Caco-2 (cell line): Measurements from ENCODE around the gene PROM2. TPM values are rescaled to one million over a fixed set of nuclear protein-coding genes. Genes with fewer than 3 reads are reported as not detected.

Experiments used
- BruUV-seq: library from RNA; stranded (reverse); fragments of 400-500 nt; replicated peaks from 2 replicates; lab custom pipeline; 2021; lab: Mats Ljungman, UMichigan
- CTCF ChIA-PET: fragments of 300-600 bp; sonication (Branson Sonifier 250); formaldehyde crosslinking; loops from one replicate; lab custom pipeline; 2022; ENCODE audit warnings: antibody characterized with exemption; lab: Charles Lee
- POLR2A ChIA-PET: fragments of 300-600 bp; sonication (Branson Sonifier 250); formaldehyde crosslinking; loops from one replicate; lab custom pipeline; 2022; ENCODE audit warnings: antibody characterized with exemption; lab: Charles Lee
- DNase-seq, 2 experiments: peaks; one replicate each; pipeline versions ENCODE4 v3.0.0 to v3.0.0-alpha.2; 2020 to 2022
- H3K27me3 ChIP-seq: replicated peaks from 2 replicates; pipeline ENCODE4 v1.6.0; 2011; ENCODE audit warnings: low read length; ENCODE audit not compliant: control insufficient read depth, insufficient read depth
- H3K36me3 ChIP-seq: 2 replicates; pipeline ENCODE4 v1.5.1; 2011; ENCODE audit warnings: low read length; ENCODE audit not compliant: control insufficient read depth, insufficient read depth
- H3K4me1 ChIP-seq: fragments of 250-450 bp; sonication (Bioruptor Pico); 2 replicates; pipeline ENCODE4 v1.5.1; 2020; ENCODE audit warnings: mild to moderate bottlenecking
- H3K4me3 ChIP-seq: 2 replicates; pipeline ENCODE4 v1.5.1; 2011; ENCODE audit warnings: low read depth, mild to moderate bottlenecking, control low read depth, low read length
- H3K9me3 ChIP-seq: fragments of 250-450 bp; sonication (Bioruptor Pico); 2 replicates; pipeline ENCODE4 v1.5.1; 2020; ENCODE audit warnings: mild to moderate bottlenecking, moderate library complexity
- H3K27ac Mint-ChIP-seq: one replicate; pipeline ENCODE4 v1.8.0; 2022; ENCODE audit warnings: mixed read lengths; ENCODE audit not compliant: unreplicated experiment
- H3K27me3 Mint-ChIP-seq: one replicate; pipeline ENCODE4 v1.8.0; 2022; ENCODE audit warnings: mixed read lengths; ENCODE audit not compliant: insufficient read depth, unreplicated experiment
- H3K36me3 Mint-ChIP-seq: one replicate; pipeline ENCODE4 v1.8.0; 2022; ENCODE audit warnings: mild to moderate bottlenecking, mixed read lengths; ENCODE audit not compliant: insufficient read depth, unreplicated experiment
- H3K4me1 Mint-ChIP-seq: one replicate; pipeline ENCODE4 v1.8.0; 2022; ENCODE audit warnings: low read depth, mixed read lengths; ENCODE audit not compliant: unreplicated experiment
- H3K4me3 Mint-ChIP-seq: one replicate; pipeline ENCODE4 v1.8.0; 2022; ENCODE audit warnings: mild to moderate bottlenecking, moderate library complexity, mixed read lengths; ENCODE audit not compliant: unreplicated experiment
- H3K9me3 Mint-ChIP-seq: one replicate; pipeline ENCODE4 v1.8.0; 2022; ENCODE audit warnings: mixed read lengths; ENCODE audit not compliant: unreplicated experiment
- intact Hi-C: fragments of 100-400 bp; cut with micrococcal nuclease; formaldehyde crosslinking; loops from one replicate; pipeline ENCODE4 v1.10.0; 2022; ENCODE audit not compliant: unreplicated experiment
- total RNA-seq: library from RNA; stranded (reverse); gene quantifications from 2 replicates; pipeline ENCODE4 v1.2.3, GENCODE V29; 2022
- TF ChIP-seq, protein P1 (sequence below), 2 experiments: fragments of 200-600 bp in 1 of 2; IDR thresholded peaks; 1 replicate in 1 of 2; 2 replicates in 1 of 2; pipeline versions ENCODE4 v1.5.1 to v1.8.0; 2011 to 2022; ENCODE audit warnings: antibody characterized with exemption in 1 of 2, control low read depth in 1 of 2, inconsistent platforms in 1 of 2, low read depth in 1 of 2, low read length in 1 of 2, mild to moderate bottlenecking in 1 of 2, moderate library complexity in 1 of 2; ENCODE audit not compliant: insufficient read depth in 1 of 2, severe bottlenecking in 1 of 2, unreplicated experiment in 1 of 2

PROM2 gene
- total RNA-seq, 1 experiment from 2014 or later: 0.82 TPM

GRCh38 chr2:95320986-95321767, 46.9 kb downstream of the PROM2 start:
- Mint-ChIP-seq H3K27ac (no peak overlapping the region), H3K36me3 (no peaks in the 10 kb centered on the region), H3K4me3 (no peak overlapping the region), H3K9me3 (peaks cover 11% of the 10 kb centered on the region), H3K4me1 (no peaks in the 10 kb centered on the region), H3K27me3 (peaks cover 4% of the 10 kb centered on the region)
- intact Hi-C loops: no loop called here
- BruUV-seq: no TSS peak
- Histone ChIP-seq H3K4me1 (no peaks in the 10 kb centered on the region), H3K4me3 (no peak overlapping the region), H3K36me3 (no peaks in the 10 kb centered on the region), H3K27me3 (no peaks in the 10 kb centered on the region), H3K9me3 (no peaks in the 10 kb centered on the region)
- TF ChIP-seq, protein P1, sequence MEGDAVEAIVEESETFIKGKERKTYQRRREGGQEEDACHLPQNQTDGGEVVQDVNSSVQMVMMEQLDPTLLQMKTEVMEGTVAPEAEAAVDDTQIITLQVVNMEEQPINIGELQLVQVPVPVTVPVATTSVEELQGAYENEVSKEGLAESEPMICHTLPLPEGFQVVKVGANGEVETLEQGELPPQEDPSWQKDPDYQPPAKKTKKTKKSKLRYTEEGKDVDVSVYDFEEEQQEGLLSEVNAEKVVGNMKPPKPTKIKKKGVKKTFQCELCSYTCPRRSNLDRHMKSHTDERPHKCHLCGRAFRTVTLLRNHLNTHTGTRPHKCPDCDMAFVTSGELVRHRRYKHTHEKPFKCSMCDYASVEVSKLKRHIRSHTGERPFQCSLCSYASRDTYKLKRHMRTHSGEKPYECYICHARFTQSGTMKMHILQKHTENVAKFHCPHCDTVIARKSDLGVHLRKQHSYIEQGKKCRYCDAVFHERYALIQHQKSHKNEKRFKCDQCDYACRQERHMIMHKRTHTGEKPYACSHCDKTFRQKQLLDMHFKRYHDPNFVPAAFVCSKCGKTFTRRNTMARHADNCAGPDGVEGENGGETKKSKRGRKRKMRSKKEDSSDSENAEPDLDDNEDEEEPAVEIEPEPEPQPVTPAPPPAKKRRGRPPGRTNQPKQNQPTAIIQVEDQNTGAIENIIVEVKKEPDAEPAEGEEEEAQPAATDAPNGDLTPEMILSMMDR (IDR thresholded peaks at IDR 0.05; ENCODE audit: insufficient read depth in 1 of 2, low read depth in 1 of 2, low read length in 1 of 2, severe bottlenecking in 1 of 2, unreplicated experiment in 1 of 2): no peak
- DNase-seq: no peak
- POLR2A ChIA-PET: no interaction called here
- CTCF ChIA-PET: no interaction called here

DNA sequence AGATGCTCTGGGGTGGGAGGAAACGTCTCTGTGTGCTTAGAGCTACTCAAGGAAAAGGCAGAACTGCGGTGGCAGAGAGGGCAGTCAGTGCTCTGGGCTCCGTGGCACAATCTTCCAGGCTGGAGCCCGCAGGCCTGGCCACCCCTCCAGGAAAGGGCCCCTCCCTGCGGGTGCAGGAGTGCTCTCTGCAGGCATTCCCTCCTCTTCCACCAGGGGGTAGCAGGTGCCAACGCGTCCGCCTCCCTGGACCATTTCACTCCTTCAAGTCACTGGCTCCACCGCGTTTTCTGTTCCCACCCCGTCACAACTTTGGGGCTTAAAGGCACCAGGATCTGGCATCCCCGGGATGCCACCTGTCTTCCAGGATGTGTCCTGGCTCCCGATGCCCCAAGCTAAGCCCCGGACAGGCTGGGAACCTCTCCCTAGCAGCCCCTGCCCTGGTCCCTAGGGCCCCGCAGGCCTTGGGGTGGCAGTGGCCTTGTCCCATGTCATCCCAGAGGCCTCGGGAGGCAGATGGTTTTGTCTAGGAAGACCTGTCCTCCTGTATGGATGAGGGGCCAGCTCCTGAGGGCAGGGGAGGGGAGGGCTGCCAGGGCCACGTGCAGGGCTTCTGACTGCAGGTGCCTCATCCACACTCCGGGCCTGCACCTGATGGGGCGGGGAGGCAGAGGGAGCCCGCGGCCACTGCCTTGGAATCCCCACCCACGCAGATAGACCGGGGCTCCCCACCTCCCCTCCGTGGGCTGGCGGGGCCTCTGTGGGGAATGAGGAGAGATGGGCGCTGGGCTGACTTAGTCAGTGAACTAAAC, 49.3 kb downstream of the PROM2 start:
- POLR2A ChIA-PET: no interaction called here
- DNase-seq: peak in 1 of 2 experiments; percentile 47

GRCh38 chr2:95325026-95325425, 50.8 kb downstream of the PROM2 start:
- TF ChIP-seq, protein P1 (IDR thresholded peaks at IDR 0.05; ENCODE audit: insufficient read depth in 1 of 2, low read depth in 1 of 2, low read length in 1 of 2, severe bottlenecking in 1 of 2, unreplicated experiment in 1 of 2): no peak
- no TSS peak for BruUV-seq
- Histone ChIP-seq H3K27me3 (no peaks in the 10 kb centered on the region), H3K9me3 (no peaks in the 10 kb centered on the region), H3K4me3 (no peak overlapping the region), H3K36me3 (no peaks in the 10 kb centered on the region), H3K4me1 (no peaks in the 10 kb centered on the region)
- H3K9me3 Mint-ChIP-seq: peaks cover 15% of the 10 kb centered on the region
- H3K4me1 Mint-ChIP-seq: no peaks in the 10 kb centered on the region
- no peak overlapping the region for H3K4me3 Mint-ChIP-seq
- no peaks in the 10 kb centered on the region for H3K27me3 Mint-ChIP-seq
- no peak for DNase-seq
- intact Hi-C loops: no loop called here
- POLR2A ChIA-PET: no interaction called here
- CTCF ChIA-PET: no interaction called here
- no peak overlapping the region for H3K27ac Mint-ChIP-seq
- no peaks in the 10 kb centered on the region for H3K36me3 Mint-ChIP-seq

More for the DNA sequence above, 49.3 kb downstream of the PROM2 start:
- no peak overlapping the region for H3K4me3 Mint-ChIP-seq
- no peaks in the 10 kb centered on the region for H3K36me3 Mint-ChIP-seq
- no peak overlapping the region for H3K27ac Mint-ChIP-seq
- Histone ChIP-seq H3K9me3 (no peaks in the 10 kb centered on the region), H3K27me3 (no peaks in the 10 kb centered on the region), H3K4me3 (no peak overlapping the region), H3K4me1 (no peaks in the 10 kb centered on the region), H3K36me3 (no peaks in the 10 kb centered on the region)
- CTCF ChIA-PET: no interaction called here
- intact Hi-C loops: no loop called here
- H3K4me1 Mint-ChIP-seq: no peaks in the 10 kb centered on the region
- TF ChIP-seq, protein P1 (IDR thresholded peaks at IDR 0.05; ENCODE audit: insufficient read depth in 1 of 2, low read depth in 1 of 2, low read length in 1 of 2, severe bottlenecking in 1 of 2, unreplicated experiment in 1 of 2): peak; percentile 39 to 43
- H3K27me3 Mint-ChIP-seq: peaks cover 2% of the 10 kb centered on the region
- peaks cover 15% of the 10 kb centered on the region for H3K9me3 Mint-ChIP-seq
- BruUV-seq: no TSS peak
